Femur (tissue), 1 donor: ENCODE measurements around the gene ASPHD1.
A peak's percentile ranks its signal among the peaks of the same experiment; 100 is the strongest.
"Not testable (repeated sequence)": the region's sequence is repeated elsewhere in the genome, so short reads cannot be mapped to it uniquely, and the experiment has no call there.

Experiments
- DNase-seq: peaks from one replicate; pipeline ENCODE4 v3.0.0-alpha.2; 2017

Gene ASPHD1, protein sequence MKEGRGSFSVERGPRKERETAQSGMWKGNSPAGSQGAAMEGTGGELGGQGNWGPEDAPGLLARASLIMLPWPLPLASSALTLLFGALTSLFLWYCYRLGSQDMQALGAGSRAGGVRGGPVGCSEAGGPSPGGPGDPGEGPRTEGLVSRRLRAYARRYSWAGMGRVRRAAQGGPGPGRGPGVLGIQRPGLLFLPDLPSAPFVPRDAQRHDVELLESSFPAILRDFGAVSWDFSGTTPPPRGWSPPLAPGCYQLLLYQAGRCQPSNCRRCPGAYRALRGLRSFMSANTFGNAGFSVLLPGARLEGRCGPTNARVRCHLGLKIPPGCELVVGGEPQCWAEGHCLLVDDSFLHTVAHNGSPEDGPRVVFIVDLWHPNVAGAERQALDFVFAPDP

GRCh38 chr16:29900102-29900887 lies at the start of gene ASPHD1:
TSS of gene ASPHD1 (plus strand) at chr16:29900488. CDS start at chr16:29900972, 484 bp downstream.
- peak; percentile 80 for DNase-seq

- DNase-seq = no peak
Observed at GRCh38 chr16:29850998-29851397, 49.3 kb upstream of the ASPHD1 start.

DNA sequence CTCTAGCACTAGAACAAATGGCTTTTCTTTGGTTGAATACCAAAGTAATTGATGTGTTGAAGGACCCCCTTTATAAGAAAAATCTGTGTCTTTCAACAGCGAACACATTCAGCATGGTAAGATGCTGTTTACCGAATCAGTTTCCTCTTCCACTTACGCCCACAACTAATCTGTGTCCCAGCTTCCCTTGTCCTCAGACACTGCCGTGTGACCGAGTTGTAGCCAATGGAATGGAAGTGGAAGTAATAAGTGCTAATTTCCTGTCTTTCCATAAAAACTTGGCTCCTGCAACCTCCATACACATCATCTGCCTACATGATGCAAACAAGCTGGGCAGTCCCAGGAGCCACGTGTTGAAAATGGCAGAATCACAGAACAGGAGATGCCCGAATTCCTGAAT lies 47.6 kb upstream of the ASPHD1 start:
- DNase-seq = no peak

GRCh38 chr16:29854520-29855100 lies 45.7 kb upstream of the ASPHD1 start:
- no peak for DNase-seq

DNA sequence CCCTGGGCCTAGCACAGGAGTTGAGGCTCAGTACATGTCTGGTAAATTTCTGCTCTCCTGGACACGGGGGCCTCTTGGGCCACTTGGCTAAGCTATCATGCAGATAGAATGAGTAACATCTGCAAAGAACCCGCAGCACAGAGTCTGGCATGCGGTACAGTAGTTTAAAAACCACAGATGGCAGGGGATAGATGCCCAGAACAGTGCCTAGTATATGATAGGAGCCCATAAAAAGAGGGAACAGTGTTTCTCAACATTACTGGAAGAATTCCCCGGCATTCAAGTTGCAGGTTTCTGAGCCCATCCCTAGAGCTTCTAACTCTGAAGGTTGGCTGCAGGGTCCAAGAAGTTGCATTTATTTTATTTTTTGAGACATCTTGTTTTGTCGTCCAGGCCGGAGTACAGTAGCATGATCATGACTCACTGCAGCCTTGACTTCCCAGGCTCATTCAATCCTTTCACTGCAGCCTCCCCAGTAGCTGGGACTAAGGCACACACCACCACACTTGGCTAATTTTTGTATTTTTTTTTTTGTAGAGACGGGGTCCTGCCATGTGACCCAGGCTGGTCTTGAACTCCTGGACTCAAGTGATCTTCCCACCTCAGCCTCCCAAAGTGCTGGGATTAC lies 43.0 kb upstream of the ASPHD1 start:
- DNase-seq = no peak

DNA sequence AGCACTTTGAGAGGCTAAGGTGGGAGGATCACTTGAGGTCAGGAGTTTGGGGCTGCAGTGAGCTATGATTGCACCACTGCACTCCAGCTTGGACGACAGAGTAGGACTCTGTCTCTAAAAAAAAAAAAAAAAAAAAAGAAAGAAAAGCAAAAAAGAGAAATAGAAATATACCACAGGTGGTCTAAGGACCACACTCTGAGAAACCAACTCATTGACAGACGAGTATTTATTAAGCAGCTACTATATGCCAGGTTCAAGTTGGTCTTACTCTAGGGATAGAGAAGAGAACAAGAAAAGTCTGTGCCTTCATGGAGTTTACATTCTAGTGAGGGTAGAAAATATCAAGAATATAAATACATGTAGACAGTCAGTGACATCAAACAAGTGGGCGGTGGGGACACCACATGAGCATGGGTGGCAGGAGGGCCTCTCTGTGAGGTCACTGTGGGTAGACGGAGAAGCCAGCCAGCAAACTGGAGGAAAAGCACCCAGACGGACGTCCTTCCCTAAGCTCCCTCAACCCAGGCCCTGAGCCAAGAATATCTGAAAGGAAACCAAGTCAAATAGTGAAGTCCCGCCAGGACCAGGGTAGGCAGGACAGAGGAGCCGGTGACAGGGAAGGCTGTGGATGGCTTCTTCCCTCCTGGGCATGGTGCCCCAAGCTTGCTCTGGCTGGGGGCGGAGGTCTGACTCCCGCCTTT lies 42.0 kb upstream of the ASPHD1 start:
- DNase-seq = no peak

DNA sequence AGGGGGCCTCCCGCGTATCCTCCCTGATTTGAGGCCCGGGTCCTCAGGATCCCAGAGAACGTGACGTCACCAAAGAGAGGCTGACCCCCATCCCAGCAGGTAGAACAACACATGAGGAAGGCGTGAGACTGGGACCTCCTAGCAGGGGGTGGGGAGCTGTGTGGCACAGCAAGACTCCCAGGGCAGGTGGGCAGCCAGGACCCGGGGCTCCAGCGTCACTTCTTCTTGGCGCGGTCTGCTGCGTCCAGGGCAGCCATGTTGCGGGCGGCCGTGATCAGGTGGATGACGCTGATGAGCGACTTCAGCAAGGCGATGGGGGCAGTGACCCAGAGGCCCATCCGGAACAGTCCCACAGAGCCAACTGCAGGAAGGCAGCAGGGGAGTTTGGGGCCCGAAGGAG lies 41.3 kb upstream of the ASPHD1 start:
- no peak for DNase-seq

- DNase-seq = no peak
Observed at GRCh38 chr16:29860218-29860617, 40.1 kb upstream of the ASPHD1 start.

DNA sequence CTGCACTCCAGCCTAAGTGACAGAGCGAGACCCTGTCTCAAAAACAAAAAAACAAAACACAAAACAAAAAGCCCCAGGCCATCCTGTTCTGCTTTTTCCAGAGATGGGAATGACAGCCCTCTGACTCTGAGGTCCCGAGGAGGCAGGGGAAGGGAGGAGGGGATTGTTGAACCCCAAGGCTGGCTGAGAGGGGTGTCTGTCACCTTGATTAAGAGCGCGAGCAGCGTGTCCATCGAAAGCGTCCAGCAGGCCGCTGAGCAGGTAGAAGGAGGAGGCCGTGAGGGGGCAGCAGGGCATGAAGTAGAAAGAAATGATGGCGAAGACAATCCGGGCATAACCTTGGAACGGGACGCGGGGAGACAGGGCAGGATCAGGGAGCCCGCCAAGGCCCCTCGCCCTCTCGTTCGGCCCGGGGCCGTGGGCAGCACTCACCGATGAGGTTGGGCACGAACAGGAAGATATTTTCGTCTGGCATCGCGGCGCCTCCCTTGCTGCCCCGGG lies 37.9 kb upstream of the ASPHD1 start:
- no peak for DNase-seq

DNA sequence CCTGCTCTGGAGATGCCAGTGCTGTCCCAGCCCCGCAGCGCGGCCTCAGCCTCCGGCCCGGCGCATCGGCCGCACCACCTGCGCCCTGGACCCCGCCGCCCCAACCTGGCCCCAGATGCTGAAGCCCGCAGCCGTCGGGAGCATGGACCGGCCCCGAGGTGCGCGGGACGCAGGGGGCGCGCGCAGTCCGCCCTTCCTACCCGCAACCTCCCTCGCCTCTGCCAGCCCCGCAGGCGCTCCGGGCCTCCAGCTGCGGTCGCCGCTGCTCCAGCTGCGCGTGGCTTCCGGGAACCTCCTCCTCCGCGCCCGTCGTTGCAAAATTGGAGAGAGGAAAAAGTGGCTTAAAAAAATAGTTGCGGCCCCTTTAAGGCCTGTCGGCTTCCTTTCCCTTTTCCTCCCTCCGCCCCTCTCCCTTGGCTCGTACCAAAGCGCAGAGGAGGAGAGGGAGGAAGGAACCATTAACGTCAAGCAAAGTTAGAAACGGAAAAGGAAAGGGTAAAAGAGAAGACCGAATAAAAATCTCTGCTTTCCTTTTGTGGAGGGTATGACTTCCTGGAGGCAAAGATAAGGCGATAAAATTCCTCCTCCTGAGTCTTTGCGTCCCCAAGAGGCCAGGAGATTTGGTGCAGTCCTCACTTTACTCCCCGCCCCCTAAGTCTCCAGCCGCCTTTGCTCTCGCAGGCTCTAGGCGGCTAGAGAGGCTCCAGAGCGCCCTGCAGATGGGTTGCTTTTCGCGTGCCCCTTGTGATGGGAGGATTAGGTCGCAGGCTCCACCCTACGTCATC lies 37.2 kb upstream of the ASPHD1 start, which contains the start of gene CDIPT:
CDIPT (minus strand) TSS at position 343 of the 785 bp plus-strand sequence. CDS start 369 bp downstream, outside the sequence.
- DNase-seq = peak; percentile 96

- no peak for DNase-seq
Observed at GRCh38 chr16:29863669-29863984, 36.7 kb upstream of the ASPHD1 start.

GRCh38 chr16:29864205-29864604 lies 36.1 kb upstream of the ASPHD1 start:
- no peak for DNase-seq

- DNase-seq = no peak
Observed at GRCh38 chr16:29868396-29869009, 31.8 kb upstream of the ASPHD1 start.

DNA sequence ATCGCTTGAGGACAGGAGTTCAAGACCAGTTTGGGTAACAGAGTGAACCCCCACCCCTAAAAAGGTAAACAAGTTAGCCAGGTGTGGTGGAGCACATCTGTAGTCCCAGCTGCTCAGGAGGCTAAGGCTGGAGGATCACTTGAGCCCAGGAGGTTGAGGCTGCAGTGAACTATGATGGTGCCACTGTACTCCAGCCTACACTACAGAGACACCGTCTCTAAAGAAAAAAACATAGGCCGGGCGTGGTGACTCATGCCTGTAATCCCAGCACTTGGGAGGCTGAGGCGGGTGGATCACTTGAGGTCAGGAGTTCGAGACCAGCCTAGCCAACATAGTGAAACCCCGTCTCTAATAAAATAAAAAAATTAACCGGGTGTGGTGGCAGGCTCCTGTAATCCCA lies 31.2 kb upstream of the ASPHD1 start:
- DNase-seq = not testable (repeated sequence)

DNA sequence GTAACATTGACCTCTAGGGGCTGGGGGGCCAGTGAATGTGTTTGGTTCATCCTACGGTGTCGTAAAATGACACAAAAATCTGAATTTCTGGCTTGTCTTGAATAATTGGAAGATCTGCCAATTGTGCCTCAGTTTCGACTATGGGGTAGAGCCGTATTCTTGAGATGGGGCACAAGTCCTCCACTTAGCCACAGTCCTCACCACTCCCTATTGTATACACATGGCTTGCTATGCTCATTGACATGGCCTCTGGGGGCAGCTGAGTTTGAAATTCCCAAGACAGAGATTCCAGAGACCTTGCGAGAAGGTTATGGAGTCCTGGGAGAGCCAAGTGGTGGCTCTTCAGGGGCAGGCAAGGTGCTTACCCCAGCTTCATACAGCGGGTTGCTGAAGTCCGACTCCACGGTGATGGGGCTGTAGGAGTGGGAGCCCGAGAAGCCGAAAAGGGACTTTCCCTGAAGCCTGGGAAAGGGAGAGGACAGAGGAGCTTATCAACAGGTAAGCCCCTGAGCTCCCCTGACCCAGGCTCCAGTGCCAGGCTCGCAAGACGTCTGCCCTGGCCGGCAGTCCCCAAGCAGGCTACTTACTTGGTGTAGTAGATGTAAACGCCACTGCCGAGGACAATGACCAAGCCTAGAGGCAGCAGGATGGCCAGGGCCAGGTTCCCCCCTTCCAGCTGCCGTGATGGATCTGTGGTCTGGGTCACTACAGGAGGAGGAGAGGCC lies 28.3 kb upstream of the ASPHD1 start:
- no peak for DNase-seq

- no peak for DNase-seq
Observed at GRCh38 chr16:29873319-29873718, 27.0 kb upstream of the ASPHD1 start.

DNA sequence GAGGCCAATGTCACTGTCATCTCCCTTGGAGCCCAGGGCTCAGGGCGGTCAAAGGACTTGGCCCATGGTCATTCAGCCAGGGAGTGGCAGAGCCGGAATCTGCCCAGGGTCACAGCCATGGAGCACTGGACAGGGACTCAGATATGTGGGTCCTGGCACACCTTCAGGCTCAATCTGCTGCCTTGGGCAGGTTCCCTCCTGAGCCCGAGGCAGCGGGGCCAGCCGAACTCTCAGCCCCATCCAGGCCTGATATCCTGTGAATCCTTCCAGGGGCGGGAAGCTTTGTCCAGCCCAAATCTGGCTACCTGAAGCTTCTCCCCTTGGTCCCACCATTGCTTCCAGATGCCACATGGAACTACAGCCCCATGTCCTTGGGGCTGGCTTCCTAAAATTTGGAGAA lies 25.1 kb upstream of the ASPHD1 start:
- DNase-seq = no peak

- DNase-seq = no peak
Observed at GRCh38 chr16:29876217-29876593, 24.1 kb upstream of the ASPHD1 start.

DNA sequence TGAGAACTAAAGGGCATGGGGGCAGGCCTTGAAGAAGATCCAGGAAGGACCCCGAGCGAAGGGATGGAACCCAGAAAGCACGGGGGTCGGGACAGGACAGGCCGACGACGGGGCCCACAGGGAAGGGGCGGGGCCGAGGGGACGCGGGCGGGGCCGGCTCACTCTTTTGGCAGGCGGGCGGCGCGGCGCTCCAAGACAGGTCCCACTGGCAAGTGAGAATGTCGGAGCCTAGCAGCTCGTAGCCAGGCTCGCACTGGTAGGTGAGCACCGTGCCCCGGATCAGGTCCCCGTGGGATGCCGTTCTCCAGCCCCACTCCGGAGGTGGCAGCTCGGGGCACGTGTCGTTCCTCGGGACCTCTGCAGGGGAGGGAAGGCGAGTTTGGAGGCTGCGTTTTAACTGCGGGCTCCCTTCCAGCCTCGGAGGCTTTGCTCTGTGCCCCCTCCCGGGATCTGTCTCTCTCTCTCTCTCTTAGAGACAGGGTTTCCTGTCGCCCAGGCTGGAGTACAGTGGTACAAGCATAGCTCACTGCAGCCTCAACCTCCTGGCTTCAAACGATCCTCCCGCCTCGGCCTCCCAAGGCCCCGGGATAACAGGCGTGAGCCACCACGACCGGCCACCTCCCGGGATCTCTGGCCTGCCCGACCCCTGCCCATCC lies 23.6 kb upstream of the ASPHD1 start:
- no peak for DNase-seq
